ENCODE data around the gene CRYBB3.

Gene CRYBB3

DNA sequence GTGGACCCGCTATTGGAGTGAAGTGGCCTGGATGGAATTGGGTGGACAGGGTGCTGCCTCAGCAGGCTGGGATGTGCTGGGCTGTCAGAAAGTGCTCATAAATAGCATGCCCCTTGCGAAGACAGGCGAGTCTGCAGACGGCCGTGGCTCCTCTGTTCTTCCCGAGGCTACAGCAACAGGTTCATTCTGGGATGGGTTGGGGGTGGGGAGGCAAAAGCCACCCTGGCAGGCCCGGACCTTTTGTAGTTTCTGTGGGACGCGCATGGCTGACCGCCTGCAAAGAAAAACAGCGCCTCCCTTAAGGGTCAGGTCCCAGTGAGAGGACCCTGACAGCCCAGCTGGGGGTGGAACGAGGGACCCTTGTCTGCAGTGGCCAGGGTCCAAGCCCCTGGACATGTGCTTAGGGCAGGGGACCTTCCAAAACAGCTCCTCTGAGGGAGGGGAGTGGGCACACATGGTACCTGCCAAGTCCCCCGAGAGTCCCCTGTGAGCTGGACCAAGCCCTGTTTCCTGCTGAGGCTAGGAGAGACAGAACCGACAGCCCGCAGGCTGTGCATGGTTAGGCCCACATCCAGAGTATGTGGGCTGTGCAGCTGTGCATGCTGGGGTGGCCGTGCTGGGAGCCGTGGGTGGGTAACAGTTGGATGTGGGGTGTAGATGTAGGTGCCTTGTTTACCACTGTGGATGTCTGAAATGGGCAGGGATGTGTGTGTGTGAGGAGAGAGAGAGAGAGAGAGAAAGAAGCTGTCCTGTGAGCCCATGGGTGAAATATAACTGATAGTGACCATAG is at the start of gene CRYBB3:
Gene CRYBB3, plus strand, starts transcription at position 128 of the 790 bp plus-strand sequence. CDS start 1,539 bp downstream, outside the sequence.
- DNase-seq, result no peak
- no peak for TF ChIP-seq GATA1 (IDR thresholded peaks at IDR 0.05; ENCODE audit: low read depth, low read length)

GRCh38 chr22:25153961-25154666 is 45.5 kb upstream of the CRYBB3 start:
- TF ChIP-seq POLR2A (IDR thresholded peaks at IDR 0.05; ENCODE audit: low read length), result no peak
- no peak for TF ChIP-seq GATA1 (IDR thresholded peaks at IDR 0.05; ENCODE audit: low read depth, low read length)
- DNase-seq, result peak; percentile 18 to 63

DNA sequence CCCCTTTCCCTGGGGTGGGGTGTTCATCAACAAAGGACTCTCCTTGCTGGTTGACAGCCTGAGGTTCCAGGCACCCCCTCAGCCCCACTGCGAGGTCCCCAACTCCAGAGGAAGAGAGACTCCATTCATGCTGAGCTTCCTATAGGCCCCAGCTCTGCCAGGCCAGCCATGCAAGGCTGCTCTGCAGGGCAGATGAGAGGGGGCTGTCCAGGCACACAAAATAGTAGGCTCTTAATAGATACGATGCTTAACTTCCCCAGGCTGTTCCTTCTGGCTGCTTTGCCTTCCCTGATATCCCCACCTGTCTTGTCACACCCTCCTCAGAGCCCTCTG is 45.0 kb upstream of the CRYBB3 start:
- TF ChIP-seq POLR2A (IDR thresholded peaks at IDR 0.05; ENCODE audit: low read length) (no peak), GATA1 (IDR thresholded peaks at IDR 0.05; ENCODE audit: low read depth, low read length) (no peak)
- DNase-seq, result no peak

GRCh38 chr22:25156736-25157135 is 42.9 kb upstream of the CRYBB3 start:
- DNase-seq, result no peak
- TF ChIP-seq POLR2A (IDR thresholded peaks at IDR 0.05; ENCODE audit: low read length), result no peak
- no peak for TF ChIP-seq GATA1 (IDR thresholded peaks at IDR 0.05; ENCODE audit: low read depth, low read length)

DNA sequence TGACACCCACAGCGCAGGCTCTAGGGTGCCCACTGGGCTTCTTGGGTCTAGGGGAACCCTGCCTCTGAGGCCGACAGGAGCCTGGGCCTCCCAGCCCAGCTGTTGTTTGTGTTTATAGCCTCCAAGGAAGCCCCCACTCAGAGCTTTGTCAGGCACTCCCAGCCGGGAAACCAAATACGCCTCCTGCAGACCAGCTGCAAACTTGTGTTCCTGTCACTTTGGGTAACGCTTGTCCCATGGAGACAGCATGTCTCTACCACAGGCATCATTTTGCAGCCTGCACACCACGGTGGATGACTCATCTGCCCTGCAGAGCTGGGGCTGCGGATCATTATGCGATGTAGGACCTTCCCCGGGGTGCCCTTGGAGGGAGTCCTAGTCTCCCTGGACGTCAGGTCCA is 40.6 kb upstream of the CRYBB3 start:
- no peak for DNase-seq
- no peak for TF ChIP-seq POLR2A (IDR thresholded peaks at IDR 0.05; ENCODE audit: low read length)
- no peak for TF ChIP-seq GATA1 (IDR thresholded peaks at IDR 0.05; ENCODE audit: low read depth, low read length)

DNA sequence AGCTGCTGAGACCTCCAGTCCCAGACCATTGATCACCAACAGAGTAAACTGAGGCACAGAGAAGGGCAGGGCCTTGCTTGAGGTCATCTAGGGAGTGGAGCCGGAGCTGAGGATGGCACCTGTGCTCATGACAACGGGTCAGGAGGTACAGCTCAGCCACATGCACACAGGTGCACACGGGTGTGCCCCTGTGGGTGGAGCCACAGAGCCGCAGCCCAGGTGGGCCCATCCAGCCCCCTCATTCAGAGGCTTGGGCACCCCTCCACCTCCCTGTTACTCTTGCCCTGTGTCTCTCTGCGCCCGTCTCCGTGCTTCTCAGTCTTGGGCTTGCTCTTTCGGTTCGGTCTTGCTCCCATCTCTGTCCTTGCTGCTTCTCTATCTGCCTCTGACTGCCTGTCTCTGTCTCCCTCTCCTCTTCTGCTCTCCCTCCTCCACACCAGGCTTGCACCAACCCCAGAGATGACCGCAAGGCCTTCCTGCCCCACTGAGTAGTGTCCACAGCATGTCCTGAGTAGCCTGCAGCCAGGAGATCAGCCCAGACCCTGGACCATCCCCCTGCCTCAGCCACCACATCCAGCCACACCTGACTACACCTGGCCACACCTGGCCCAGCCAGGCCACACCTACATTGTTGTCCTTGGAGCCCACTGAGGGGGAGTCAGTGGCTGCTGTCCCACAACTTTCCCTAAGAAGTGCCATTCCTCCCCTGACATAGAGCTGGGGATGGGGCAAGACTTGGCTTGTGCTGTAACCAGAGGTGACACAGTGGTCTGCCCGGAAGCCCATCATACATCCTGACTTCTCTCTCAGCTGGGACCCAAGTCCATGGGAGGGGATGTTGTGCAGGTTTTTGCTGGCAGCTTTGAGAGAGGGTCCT is 39.3 kb upstream of the CRYBB3 start:
- DNase-seq, result no peak
- TF ChIP-seq GATA1 (IDR thresholded peaks at IDR 0.05; ENCODE audit: low read depth, low read length) (no peak), POLR2A (IDR thresholded peaks at IDR 0.05; ENCODE audit: low read length) (no peak)

GRCh38 chr22:25161017-25161915 is 38.4 kb upstream of the CRYBB3 start:
- TF ChIP-seq GATA1 (IDR thresholded peaks at IDR 0.05; ENCODE audit: low read depth, low read length) (no peak), POLR2A (IDR thresholded peaks at IDR 0.05; ENCODE audit: low read length) (no peak)
- no peak for DNase-seq

DNA sequence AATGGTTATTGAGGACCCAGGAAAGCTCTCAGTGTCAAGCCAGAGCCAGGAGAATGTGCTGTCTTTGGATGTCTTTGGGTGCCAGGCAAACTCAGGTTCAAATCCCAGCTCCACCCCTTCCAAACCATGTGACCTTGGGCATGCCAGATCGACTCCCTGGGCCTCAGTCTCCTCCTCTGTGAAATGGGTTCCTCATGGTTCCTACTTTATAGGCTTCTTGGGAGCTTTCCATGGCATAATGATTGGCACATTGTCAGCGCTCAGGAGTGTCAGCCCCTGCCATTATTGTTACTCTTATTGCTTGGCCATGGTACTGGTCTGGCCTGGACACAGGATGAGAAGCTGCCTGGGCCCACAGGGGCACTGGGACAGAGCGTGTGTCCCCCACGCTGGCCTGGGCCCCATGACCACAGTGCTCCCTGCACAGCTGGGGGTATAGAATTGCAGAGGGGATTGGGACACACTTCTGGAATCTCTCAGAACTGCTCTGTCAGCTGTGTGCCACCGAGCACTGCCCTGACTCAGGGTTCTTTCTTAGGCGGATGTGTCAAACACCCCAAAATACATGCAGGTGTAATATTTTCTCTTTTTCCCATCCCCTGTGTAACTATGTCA is 37.6 kb upstream of the CRYBB3 start:
- TF ChIP-seq POLR2A (IDR thresholded peaks at IDR 0.05; ENCODE audit: low read length) (no peak), GATA1 (IDR thresholded peaks at IDR 0.05; ENCODE audit: low read depth, low read length) (no peak)
- DNase-seq, result no peak

- DNase-seq, result no peak
- TF ChIP-seq POLR2A (IDR thresholded peaks at IDR 0.05; ENCODE audit: low read length), result no peak
- no peak for TF ChIP-seq GATA1 (IDR thresholded peaks at IDR 0.05; ENCODE audit: low read depth, low read length)
These were observed 37.1 kb upstream of the CRYBB3 start for GRCh38 chr22:25162561-25162960.

DNA sequence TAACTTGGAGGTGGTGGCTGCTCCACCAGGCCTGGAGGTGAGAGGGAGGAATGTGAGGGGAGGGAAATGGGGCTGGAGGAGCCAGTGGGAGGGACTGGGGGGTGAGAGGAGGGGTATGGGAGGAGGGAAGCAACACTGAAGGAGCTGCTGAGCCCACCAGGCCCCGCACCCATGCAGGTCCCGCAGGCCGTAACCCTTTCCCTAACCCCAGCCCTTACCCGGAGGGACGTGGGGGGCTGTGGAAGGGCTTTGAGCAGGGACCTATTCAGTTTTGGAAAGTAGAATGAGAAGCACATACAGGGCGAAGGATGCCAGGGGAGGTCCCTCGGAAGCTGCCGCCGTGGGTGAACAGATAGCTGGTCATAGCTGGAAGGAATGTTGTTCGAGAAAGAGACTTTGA is 33.9 kb upstream of the CRYBB3 start:
- DNase-seq, result no peak
- TF ChIP-seq POLR2A (IDR thresholded peaks at IDR 0.05; ENCODE audit: low read length), result no peak
- no peak for TF ChIP-seq GATA1 (IDR thresholded peaks at IDR 0.05; ENCODE audit: low read depth, low read length)

DNA sequence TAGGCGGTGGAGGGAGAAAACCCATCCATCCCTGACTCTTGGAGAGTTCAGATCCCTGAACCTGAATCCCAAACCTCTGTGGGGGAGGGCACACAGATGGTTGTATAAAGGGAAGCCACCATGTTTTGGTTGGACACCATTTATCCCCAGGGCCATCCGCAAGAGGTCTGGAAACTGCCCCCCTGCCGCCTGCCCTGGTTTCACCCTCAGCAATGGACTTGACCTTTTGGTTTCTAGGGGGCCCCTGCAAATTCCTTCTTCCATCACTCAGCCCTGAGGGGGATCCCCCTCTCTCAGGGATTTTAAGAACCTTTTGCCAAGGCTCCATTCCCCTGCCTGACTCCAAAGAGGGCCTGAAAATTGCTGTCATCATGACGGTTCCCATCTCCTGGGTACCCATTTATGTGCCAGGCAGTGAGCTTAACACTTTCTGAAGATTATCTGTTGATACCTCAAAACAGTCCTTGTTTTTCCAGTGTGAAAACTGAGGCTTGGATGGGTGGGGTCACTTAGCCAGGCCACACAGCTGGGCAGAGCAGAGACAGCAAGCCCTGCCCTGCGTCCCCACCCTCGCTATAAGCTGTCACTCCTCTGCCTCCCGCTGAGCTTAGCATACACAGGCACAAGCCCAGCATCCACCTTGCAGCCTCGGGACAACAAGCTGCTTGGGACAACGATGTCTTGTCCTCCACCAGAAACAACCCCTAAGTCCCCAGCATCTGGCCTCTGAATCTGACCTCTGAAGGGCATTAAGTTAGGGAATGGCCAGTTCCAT is 33.2 kb upstream of the CRYBB3 start:
- DNase-seq, result no peak

DNA sequence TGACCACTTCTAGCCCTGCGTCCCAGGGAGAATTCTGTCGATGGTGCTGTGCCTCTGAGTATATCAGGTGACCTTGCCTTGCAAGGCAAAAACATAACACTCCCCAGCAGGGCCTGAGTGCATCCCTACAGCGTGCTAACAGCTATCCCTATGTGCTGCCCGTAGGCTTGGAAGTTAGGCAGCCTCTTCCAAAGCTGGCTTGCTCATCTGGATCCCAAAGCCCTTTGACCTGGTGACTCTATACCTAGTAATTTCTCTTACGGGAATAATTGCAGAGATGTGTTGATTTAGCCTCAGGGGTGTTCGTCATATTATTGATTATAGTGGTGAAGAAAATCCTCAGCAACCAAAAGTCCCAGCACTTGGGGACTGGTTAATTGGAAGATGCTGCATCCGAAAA is 32.6 kb upstream of the CRYBB3 start:
- no peak for DNase-seq
- no peak for TF ChIP-seq GATA1 (IDR thresholded peaks at IDR 0.05; ENCODE audit: low read depth, low read length)
- TF ChIP-seq POLR2A (IDR thresholded peaks at IDR 0.05; ENCODE audit: low read length), result no peak

More for the DNA sequence above, 33.2 kb upstream of the CRYBB3 start:
- TF ChIP-seq GATA1 (IDR thresholded peaks at IDR 0.05; ENCODE audit: low read depth, low read length), result no peak
- TF ChIP-seq POLR2A (IDR thresholded peaks at IDR 0.05; ENCODE audit: low read length), result no peak
